ENCODE data around the gene PALD1. TPM values are rescaled to one million over a fixed set of nuclear protein-coding genes. Genes with fewer than 3 reads are reported as not detected.

PALD1 gene
- total and polyA plus RNA-seq, 2 of the 13 experiments (the other 11 are each of a cell fraction or from before 2014, with no cell fraction given): 0.07 to 0.09 TPM

- intact Hi-C loops (cut with micrococcal nuclease; ENCODE audit: unreplicated experiment) (no loop called here), in situ Hi-C loops (cut with HindIII; ENCODE audit: extremely low pct_ligation_motif_present, low pct_unique_long_range_greater_than_20kb) (no loop called here)
- H2AFZ ChIP-seq (ENCODE audit: low read length): no peak overlapping the region
- H4K20me1 ChIP-seq (ENCODE audit: insufficient read depth, low read length): no peaks in the 10 kb centered on the region
- H3K4me2 ChIP-seq (ENCODE audit: low read depth, low read length): no peak overlapping the region
- H3K27me3 ChIP-seq (ENCODE audit: control insufficient read depth in 1 of 2, insufficient read depth in 2 of 2, low read length in 2 of 2): peaks cover 8 to 20% of the 10 kb centered on the region in 2 experiments; a peak in 4 of 5 replicates
- no peak for TF ChIP-seq ZNF280B (CRISPR knock-in tag; IDR thresholded peaks at IDR 0.05; ENCODE audit: borderline replicate concordance)
- TF ChIP-seq ZNF574 (CRISPR knock-in tag; IDR thresholded peaks at IDR 0.05): no peak
- TF ChIP-seq TEAD2 (CRISPR knock-in tag; IDR thresholded peaks at IDR 0.05): no peak
- no peak for TF ChIP-seq MTA1 (CRISPR knock-in tag; IDR thresholded peaks at IDR 0.05; ENCODE audit: borderline replicate concordance)
- H3K9me3 ChIP-seq (ENCODE audit: low read length): no peaks in the 10 kb centered on the region
- ChIA-PET POLR2A (no interaction called here), CTCF (ENCODE audit: low intra/inter-chr PET ratio, low total read pairs) (no interaction called here)
- H3K79me2 ChIP-seq (ENCODE audit: insufficient read depth, low read length): no peaks in the 10 kb centered on the region
- no peak overlapping the region for H3K9ac ChIP-seq (ENCODE audit: insufficient read depth, low read depth, low read length)
- no peaks in the 10 kb centered on the region for H3K4me1 ChIP-seq (ENCODE audit: insufficient read depth, low read length)
- H3K4me3 ChIP-seq (replicated peaks in 1 of 3; ENCODE audit: insufficient read depth in 1 of 3, low read depth in 2 of 3, low read length in 3 of 3): no peak overlapping the region
- ATAC-seq (no peak), DNase-seq (ENCODE audit: low spot score) (no peak), FAIRE-seq (no peak)
- no peak overlapping the region for H3K27ac ChIP-seq (ENCODE audit: extremely low read length, insufficient read depth, low read length)
- no peaks in the 10 kb centered on the region for H3K36me3 ChIP-seq (replicated peaks in 1 of 2; ENCODE audit: control insufficient read depth in 1 of 2, insufficient read depth in 2 of 2, low read length in 2 of 2)
- BruUV-seq (replicated peaks): no TSS peak
- WGBS (ENCODE audit: low lambda C conversion rate): 5% methylated on average over 4 of the region's 4 CpGs
Observed at GRCh38 chr10:70523549-70523948, 45.0 kb downstream of the PALD1 start.

All from HepG2 (cell line).